Type B pancreatic cell (in vitro differentiated cells): ENCODE results near the gene LMX1A. TPM values are rescaled to one million over a fixed set of nuclear protein-coding genes. Genes with fewer than 3 reads are reported as not detected.

Experiments
- DNase-seq: peaks from one replicate; pipeline ENCODE4 v3.0.0; 2021; ENCODE audit warnings: mixed read lengths; ENCODE audit not compliant: unreplicated experiment; ENCODE audit errors: extremely low spot score
- H3K27ac Mint-ChIP-seq: 2 replicates; pipeline ENCODE4 v1.8.0; 2021; ENCODE audit warnings: mild to moderate bottlenecking, mixed read lengths
- H3K27me3 Mint-ChIP-seq: 2 replicates; pipeline ENCODE4 v1.8.0; 2021; ENCODE audit warnings: mixed read lengths
- H3K36me3 Mint-ChIP-seq: 2 replicates; pipeline ENCODE4 v1.8.0; 2021; ENCODE audit warnings: mixed read lengths
- H3K4me1 Mint-ChIP-seq: one replicate; pipeline ENCODE4 v1.8.0; 2021; ENCODE audit warnings: mixed read lengths; ENCODE audit not compliant: unreplicated experiment
- H3K4me3 Mint-ChIP-seq: 2 replicates; pipeline ENCODE4 v1.8.0; 2021; ENCODE audit warnings: mild to moderate bottlenecking, mixed read lengths
- H3K9me3 Mint-ChIP-seq: 2 replicates; pipeline ENCODE4 v1.8.0; 2021; ENCODE audit warnings: mixed read lengths
- total RNA-seq: library from RNA; stranded (reverse); gene quantifications from 2 replicates; pipeline ENCODE4 v1.2.1, GENCODE V29; 2021; ENCODE audit warnings: low replicate concordance
- TF ChIP-seq, protein P1 (sequence below): fragments of 200-600 bp; sonication (generic); conservative IDR thresholded peaks from 2 replicates; pipeline ENCODE4 v1.5.0; 2021; ENCODE audit warnings: antibody characterized with exemption, mild to moderate bottlenecking

LMX1A gene
- total RNA-seq, 1 donor from 2014 or later, result 34.4 TPM

DNA sequence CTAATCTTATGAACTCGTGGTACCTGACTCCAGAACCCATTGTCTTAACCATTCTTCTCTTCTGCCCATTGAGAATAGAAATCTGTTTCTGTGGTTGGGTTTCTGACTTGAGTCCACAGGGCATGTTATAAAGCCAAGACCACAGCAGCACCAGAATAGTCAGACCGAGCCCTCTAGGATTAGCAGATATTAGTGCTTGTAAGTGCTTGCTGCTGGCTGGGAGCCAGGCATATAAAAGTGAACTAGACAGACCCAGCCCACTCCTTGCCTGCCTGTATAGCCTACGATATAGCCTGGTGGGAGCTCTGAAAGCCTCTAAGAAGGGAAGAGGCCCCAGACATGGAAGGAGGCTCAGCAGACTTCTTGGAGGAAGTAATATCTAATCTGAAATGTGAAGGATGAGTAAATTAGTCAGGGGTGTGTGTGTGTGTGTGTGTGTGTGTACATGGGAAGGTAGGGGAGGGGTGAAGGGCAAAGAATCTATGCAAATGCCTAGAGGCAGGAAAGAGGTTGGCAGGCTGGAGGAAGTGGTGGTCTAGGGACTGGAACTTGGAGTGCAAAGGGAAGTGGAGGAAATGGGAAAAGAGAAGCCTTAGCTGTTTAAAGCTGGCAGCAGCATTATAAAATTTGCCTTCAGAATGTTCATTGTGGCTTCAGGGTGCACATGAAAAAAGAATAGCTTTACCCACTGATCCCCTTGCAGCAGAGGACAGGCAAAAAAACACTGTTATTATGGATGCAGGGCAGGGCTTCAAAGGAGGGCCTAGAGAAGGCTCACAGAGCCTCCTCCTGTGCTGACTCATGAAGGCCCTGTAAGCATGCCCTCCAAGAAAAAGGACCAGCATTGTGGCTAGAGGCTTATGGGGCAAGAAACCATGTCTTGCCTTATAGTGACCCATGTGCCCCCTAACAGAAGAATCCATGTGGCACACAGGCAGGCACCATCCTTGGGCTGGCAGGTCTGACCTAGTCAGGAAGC, 169.2 kb downstream of the LMX1A start:
- peaks cover 5% of the 10 kb centered on the region for H3K9me3 Mint-ChIP-seq
- TF ChIP-seq, protein P1, sequence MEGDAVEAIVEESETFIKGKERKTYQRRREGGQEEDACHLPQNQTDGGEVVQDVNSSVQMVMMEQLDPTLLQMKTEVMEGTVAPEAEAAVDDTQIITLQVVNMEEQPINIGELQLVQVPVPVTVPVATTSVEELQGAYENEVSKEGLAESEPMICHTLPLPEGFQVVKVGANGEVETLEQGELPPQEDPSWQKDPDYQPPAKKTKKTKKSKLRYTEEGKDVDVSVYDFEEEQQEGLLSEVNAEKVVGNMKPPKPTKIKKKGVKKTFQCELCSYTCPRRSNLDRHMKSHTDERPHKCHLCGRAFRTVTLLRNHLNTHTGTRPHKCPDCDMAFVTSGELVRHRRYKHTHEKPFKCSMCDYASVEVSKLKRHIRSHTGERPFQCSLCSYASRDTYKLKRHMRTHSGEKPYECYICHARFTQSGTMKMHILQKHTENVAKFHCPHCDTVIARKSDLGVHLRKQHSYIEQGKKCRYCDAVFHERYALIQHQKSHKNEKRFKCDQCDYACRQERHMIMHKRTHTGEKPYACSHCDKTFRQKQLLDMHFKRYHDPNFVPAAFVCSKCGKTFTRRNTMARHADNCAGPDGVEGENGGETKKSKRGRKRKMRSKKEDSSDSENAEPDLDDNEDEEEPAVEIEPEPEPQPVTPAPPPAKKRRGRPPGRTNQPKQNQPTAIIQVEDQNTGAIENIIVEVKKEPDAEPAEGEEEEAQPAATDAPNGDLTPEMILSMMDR, result no peak
- peaks cover 11% of the 10 kb centered on the region for H3K27me3 Mint-ChIP-seq
- H3K4me1 Mint-ChIP-seq, result peaks cover 5% of the 10 kb centered on the region
- DNase-seq, result no peak
- H3K27ac Mint-ChIP-seq, result no peak overlapping the region
- H3K4me3 Mint-ChIP-seq, result no peak overlapping the region
- no peaks in the 10 kb centered on the region for H3K36me3 Mint-ChIP-seq

DNA sequence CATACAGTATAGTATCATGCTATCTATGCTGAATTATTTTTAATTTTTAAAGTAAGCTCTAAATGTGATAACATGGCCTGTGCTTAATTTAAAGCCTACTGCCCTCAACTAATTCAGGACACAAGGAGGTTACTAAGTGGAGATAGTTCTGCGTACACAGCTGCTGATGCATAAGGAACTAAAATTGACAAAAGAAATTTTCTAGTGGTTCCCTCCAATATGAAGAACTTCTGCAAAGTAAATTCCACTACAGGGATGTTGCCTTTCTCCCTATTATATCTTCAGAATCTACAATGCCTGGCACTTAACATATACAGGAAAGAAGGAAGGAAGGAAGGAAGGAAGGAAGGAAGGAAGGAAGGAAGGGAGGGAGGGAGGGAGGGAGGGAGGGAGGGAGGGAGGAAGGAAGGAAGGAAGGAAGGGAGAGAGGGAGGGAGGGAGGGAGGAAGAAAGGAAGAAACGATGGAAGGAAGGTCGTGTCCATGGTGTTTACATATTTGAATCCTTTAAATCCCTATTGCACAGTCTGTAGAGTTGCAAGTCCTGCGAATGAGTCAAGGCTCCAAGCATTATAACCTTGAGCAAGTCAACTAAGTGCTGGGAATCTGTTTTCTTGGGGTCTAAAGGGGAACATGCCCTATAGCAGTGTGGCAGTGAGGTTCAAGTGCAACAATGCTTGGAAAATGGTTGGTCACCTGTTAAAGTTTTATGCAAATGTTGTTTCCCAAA, 171.2 kb downstream of the LMX1A start:
- H3K4me1 Mint-ChIP-seq, result peaks cover 5% of the 10 kb centered on the region
- DNase-seq, result no peak
- H3K27me3 Mint-ChIP-seq, result peaks cover 5% of the 10 kb centered on the region
- no peak overlapping the region for H3K4me3 Mint-ChIP-seq
- peaks cover 11% of the 10 kb centered on the region for H3K9me3 Mint-ChIP-seq
- no peaks in the 10 kb centered on the region for H3K36me3 Mint-ChIP-seq
- TF ChIP-seq, protein P1, result no peak
- H3K27ac Mint-ChIP-seq, result no peak overlapping the region

DNA sequence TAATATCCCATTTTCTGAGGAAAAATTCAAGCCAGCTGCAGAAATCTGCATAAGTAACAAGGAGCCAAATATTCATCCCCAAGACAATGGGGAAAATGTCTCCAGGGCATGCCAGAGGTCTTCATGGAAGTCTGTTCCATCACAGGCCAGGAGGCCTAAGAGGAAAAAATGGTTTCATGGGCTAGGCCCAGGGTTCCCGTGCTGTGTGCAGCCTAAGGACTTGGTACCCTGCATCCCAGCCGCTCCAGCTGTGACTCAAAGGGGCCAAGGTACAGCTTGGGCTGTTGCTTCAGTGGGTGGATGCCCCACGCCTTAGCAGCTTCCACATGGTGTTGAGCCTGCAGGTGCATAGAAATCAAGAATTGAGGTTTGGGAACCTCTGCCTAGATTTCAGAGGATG, 173.5 kb downstream of the LMX1A start:
- Mint-ChIP-seq H3K36me3 (no peaks in the 10 kb centered on the region), H3K27me3 (peaks cover 9% of the 10 kb centered on the region), H3K4me3 (no peak overlapping the region), H3K4me1 (peaks cover 5% of the 10 kb centered on the region), H3K9me3 (peaks cover 11% of the 10 kb centered on the region), H3K27ac (no peak overlapping the region)
- TF ChIP-seq, protein P1, result no peak
- DNase-seq, result no peak

DNA sequence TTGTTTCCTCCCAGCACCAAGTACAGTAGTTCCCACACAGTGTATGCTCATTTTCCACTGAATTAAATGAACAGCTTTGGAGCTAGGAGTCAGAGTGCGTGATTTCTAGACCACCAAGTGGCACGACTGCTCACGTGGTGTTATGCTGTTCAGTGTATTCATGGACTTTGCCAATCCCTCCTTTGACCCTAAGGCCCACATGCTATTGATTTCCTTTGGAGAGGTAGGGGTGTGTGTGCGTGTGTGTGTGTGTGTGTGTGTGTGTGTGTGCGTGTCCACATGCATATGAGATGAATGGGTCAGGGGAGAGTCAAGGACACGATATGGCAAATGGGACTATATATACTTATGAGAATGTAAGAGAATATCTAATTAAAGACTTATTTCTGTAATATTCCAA, 177.2 kb downstream of the LMX1A start:
- H3K27me3 Mint-ChIP-seq, result peaks cover 5% of the 10 kb centered on the region
- H3K4me3 Mint-ChIP-seq, result no peak overlapping the region
- H3K9me3 Mint-ChIP-seq, result peaks cover 11% of the 10 kb centered on the region
- TF ChIP-seq, protein P1, result no peak
- no peak for DNase-seq
- peaks cover 2% of the 10 kb centered on the region for H3K4me1 Mint-ChIP-seq
- no peaks in the 10 kb centered on the region for H3K36me3 Mint-ChIP-seq
- no peak overlapping the region for H3K27ac Mint-ChIP-seq

DNA sequence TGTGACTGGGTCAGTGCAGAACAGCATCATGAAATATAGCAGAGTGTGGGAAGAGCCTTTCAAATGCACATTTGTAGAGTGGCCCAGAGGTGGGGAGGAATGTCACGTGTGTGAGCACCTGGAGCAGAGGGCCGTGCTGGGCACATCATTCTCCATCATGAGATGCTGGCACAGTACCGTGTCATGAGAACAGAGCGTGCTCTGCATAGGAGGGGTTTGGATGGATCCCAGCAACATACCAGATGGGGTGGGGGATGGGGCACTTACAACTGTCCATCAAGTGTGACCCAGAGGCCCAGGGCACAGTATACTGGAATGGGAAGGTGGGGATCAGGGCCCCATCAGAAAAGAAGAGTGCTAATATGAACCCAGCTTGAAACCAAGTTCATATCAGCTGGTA, 182.0 kb downstream of the LMX1A start:
- H3K36me3 Mint-ChIP-seq, result no peaks in the 10 kb centered on the region
- peaks cover 10% of the 10 kb centered on the region for H3K27me3 Mint-ChIP-seq
- DNase-seq, result no peak
- no peak overlapping the region for H3K4me3 Mint-ChIP-seq
- TF ChIP-seq, protein P1, result no peak
- H3K9me3 Mint-ChIP-seq, result no peaks in the 10 kb centered on the region
- H3K27ac Mint-ChIP-seq, result no peak overlapping the region
- H3K4me1 Mint-ChIP-seq, result peaks cover 5% of the 10 kb centered on the region
